SW480 (cell line): ENCODE results near the gene SNAPC2.
"Not testable (repeated sequence)": the region's sequence is repeated elsewhere in the genome, so short reads cannot be mapped to it uniquely, and the experiment has no call there.

ENCODE experiments used
- DNase-seq: peaks from one replicate; pipeline ENCODE4 v3.0.0-alpha.2; 2016; ENCODE audit warnings: low spot score

SNAPC2 gene

GRCh38 chr19:7909471-7910067, 10.6 kb upstream of the SNAPC2 start:
- DNase-seq: no peak

- no peak for DNase-seq
Observed at GRCh38 chr19:7910321-7911161, 9.6 kb upstream of the SNAPC2 start.

DNA sequence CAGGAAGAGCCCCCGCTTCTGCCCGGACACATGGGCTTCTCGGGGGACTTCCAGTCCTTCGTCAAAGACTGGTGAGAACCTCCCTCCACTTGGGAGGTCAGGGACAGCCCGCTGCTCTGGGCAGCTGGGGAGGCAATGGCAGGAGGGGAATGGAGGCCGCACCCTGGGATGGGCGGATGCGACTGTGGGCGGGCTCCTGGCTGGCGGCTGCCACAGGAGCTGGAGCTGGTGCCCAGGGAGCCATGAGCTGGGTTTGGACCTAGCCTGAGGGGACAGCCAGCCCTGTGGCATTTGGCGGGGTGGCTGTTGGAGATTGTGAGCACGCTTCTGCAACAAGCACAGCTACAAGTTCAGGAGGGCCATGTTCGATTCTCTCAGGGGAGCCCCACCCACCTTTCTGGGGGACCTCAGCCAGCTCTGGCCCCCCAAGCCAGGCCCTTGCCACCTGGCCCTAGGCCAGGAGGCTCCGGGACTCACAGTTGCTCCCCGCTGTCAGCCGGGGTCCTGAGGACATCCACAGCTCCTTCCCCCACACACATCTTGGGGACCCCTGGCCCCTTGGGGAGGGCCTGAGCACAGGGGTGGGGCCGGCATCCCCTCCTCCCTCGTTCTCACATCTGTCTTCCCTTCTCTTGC, 8.5 kb upstream of the SNAPC2 start:
- DNase-seq: no peak

DNA sequence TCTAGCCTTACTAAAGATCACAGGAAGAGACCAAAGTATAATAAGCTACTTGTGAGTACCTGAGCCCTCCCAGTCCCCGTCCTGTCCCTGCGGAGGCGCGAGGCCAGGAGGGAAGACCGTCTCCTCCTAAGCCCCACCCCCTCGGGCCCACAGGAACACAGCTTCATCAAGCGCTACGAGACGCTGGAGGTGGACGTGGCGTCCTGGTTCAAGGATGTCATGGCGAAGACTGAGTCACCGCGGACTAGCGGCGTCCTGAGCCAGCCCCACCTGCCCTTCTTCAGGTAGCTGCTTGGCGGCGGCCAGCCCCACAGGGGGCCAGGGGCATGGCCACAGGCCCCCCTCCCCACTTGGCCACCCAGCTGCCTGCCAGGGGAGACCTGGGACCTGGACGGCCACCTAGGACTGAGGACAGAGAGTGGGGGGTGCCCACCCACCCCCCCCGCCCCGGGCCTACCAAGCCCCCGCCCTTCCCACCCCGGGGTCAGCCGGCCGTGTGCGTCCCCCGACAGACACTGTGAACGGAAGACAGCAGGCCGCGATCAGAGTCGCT, 7.9 kb upstream of the SNAPC2 start:
- DNase-seq: no peak

GRCh38 chr19:7912697-7913564, 7.2 kb upstream of the SNAPC2 start:
- DNase-seq: no peak

DNA sequence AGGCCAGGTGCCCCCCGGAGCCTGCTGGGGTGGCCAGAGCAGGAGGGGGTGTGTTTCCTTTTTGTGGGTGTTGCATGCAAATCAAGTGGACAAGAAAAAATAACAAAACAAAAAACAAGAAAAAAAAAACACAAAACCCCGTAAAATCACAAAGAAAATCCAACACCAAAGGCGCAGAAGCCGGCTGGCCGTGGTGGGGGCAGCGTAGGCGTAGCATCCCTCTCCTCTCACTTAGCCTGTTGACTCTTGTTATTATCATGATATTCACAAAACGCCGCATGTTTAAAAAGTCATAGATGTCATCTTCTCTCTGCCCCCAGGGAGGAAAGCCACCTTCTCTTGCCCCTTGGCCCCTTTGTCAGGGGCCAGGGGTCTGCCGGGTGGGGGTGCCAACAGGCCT, 6.5 kb upstream of the SNAPC2 start:
- DNase-seq: no peak

DNA sequence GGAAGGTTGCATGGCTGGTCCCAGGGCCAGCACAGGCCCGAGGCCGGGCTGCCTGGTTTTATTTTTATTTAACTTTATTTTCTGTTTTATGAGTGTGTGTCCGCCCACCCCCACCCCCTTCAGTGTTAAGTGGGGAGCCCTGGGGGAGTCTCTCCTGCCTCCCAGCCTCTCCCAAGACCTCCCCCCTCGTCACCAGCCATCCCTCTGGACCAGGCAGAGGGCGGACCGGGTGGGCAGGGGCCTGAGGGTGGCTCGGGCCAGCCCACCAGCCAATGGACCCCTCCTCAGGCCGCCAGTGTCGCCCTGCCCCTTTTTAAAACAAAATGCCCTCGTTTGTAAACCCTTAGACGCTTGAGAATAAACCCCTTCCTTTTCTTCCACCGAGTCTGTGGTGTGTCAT, 6.0 kb upstream of the SNAPC2 start:
- DNase-seq: no peak

- DNase-seq: no peak
Observed at GRCh38 chr19:7914598-7915045, 5.5 kb upstream of the SNAPC2 start, which contains the start of gene TGFBR3L. Gene TGFBR3L (plus strand): TSS chr19:7914830.

DNA sequence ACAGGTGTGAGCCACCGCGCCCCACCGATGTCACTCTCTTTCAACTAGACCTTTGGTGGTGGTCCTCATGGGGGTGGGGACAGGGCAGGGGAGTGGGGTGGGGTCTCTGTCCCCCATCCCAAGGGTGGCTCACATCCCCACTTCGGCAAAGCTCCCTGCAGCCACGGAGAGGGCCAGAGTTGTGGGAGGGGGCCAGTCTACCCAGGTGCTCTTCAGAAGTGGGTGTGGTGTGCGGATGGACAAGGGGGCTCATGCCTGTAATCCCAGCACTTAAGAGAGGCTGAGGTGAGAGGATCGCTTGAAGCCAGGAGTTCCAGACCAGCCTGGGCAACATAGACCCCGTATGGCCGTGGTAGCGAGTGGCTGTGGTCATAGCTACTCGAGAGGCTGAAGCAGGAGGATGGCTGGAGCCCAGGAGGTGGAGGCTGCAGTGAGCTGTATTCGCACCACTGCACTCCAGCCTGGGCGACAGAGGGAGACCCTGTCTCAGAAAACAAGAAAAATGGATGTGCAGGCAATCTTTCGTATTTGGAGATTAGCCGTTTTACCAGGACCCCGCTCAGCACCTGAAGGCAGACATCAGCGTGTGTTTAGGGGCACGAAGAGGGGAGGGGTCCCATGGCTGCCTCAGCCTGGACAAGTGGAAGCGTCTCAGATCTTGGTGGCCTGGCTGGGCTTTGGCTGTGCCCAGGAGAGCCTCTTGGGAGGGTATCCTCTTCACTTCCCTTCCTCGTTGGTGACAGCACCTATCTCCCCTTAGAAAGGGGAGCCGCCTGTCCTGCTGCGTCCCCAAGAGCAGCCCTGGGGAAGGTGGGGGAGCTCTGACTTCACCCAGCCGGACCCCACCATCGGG, 4.7 kb upstream of the SNAPC2 start:
- no peak for DNase-seq

- peak; percentile 46 for DNase-seq
Observed at GRCh38 chr19:7916103-7916954, 3.8 kb upstream of the SNAPC2 start.

- DNase-seq: peak; percentile 34
Observed at GRCh38 chr19:7916955-7917266, 3.2 kb upstream of the SNAPC2 start.

GRCh38 chr19:7917267-7918061, 2.7 kb upstream of the SNAPC2 start:
- peak; percentile 68 for DNase-seq

DNA sequence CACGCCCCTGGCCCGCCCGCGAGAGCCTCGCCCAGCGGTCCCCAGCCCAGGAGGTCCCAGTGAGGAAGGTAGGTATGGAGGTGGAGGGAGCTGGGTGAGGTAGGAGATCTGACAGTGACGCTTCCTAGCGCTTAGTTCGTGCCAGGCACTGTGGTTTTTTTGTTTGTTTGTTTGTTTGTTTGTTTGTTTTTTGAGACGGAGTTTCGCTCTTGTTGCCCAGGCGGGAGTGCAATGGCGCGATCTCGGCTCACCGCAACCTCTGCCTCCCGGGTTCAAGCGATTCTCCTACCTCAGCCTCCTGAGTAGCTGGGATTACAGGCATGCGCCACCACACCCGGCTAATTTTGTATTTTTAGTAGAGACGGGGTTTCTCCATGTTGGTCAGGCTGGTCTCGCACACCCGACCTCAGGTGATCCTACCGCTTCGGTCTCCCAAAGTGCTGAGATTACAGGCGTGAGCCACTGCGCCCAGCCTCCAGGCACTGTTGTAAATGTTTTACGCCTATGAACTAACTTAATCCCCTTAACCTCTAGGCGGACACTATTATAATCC, 2.0 kb upstream of the SNAPC2 start:
- DNase-seq: not testable (repeated sequence)

GRCh38 chr19:7918615-7919421, 1.3 kb upstream of the SNAPC2 start:
- DNase-seq: no peak

GRCh38 chr19:7920519-7921301, 572 bp downstream of the SNAPC2 start:
- DNase-seq: peak; percentile 95

DNA sequence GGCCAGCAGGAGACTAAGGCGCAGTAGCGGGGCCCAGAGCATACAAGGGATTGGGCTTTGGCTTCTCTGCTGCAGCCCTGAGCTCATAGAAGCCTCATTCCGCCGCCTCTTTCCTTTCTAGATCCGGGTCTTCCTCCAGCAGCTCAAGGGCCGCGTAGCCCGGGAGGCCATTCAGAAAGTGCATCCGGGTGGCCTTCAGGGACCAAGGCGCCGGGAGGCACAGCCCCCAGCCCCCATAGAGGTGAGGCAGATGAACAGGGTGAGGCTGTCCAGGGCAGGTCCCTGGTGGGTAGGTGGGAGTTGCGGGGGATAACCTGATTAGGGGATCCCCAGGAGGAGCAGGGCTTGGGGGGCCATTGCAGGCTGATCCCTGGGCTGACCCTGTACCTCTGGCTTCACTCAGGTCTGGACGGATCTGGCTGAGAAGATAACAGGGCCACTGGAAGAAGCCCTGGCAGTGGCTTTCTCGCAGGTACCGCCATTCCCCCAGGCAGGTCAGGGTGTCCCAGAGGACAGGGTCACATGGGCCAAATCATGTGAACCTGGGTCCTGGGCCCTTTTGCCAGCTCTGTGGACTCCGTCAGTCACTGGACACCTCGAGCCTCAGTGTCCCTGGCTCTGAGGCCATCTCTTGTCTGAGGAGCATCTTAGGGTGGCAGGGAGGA, 1.3 kb downstream of the SNAPC2 start:
- DNase-seq: no peak
